ENCODE measurements around the gene HS3ST3A1.

Gene HS3ST3A1

GRCh38 chr17:13601776-13602551, at the start of gene HS3ST3A1:
Gene HS3ST3A1, minus strand, starts transcription at chr17:13601929. Its CDS starts 800 bp downstream, at chr17:13601129.
- DNase-seq = no peak

GRCh38 chr17:13650096-13650675, 48.5 kb upstream of the HS3ST3A1 start:
- no peak for DNase-seq

GRCh38 chr17:13647543-13648021, 45.9 kb upstream of the HS3ST3A1 start:
- DNase-seq = peak in 9 of 56 donors; percentile 1 to 5 (median 1)

- no peak for DNase-seq
Measured at GRCh38 chr17:13646969-13647542, 45.3 kb upstream of the HS3ST3A1 start.

- no peak for DNase-seq
Measured at GRCh38 chr17:13646411-13646810, 44.7 kb upstream of the HS3ST3A1 start.

GRCh38 chr17:13643180-13643579, 41.5 kb upstream of the HS3ST3A1 start:
- DNase-seq = no peak

- DNase-seq = no peak
Measured at GRCh38 chr17:13642188-13642587, 40.5 kb upstream of the HS3ST3A1 start.

GRCh38 chr17:13640551-13640950, 38.8 kb upstream of the HS3ST3A1 start:
- DNase-seq = no peak

GRCh38 chr17:13638855-13639458, 37.2 kb upstream of the HS3ST3A1 start:
- DNase-seq = no peak

- DNase-seq = no peak
Measured at GRCh38 chr17:13636951-13637350, 35.2 kb upstream of the HS3ST3A1 start.

GRCh38 chr17:13635951-13636350, 34.2 kb upstream of the HS3ST3A1 start:
- no peak for DNase-seq

- no peak for DNase-seq
Measured at GRCh38 chr17:13634021-13634420, 32.3 kb upstream of the HS3ST3A1 start.

- no peak for DNase-seq
Measured at GRCh38 chr17:13631529-13631928, 29.8 kb upstream of the HS3ST3A1 start.

GRCh38 chr17:13626703-13627102, 25.0 kb upstream of the HS3ST3A1 start:
- DNase-seq = no peak

- no peak for DNase-seq
Measured at GRCh38 chr17:13619462-13619861, 17.7 kb upstream of the HS3ST3A1 start.

- DNase-seq = no peak
Measured at GRCh38 chr17:13616031-13616430, 14.3 kb upstream of the HS3ST3A1 start.

GRCh38 chr17:13609941-13610340, 8.2 kb upstream of the HS3ST3A1 start:
- no peak for DNase-seq

- no peak for DNase-seq
Measured at GRCh38 chr17:13601322-13601775, 380 bp downstream of the HS3ST3A1 start.

- no peak for DNase-seq
Measured at GRCh38 chr17:13600475-13601321, 1.0 kb downstream of the HS3ST3A1 start.

- DNase-seq = no peak
Measured at GRCh38 chr17:13599864-13600263, 1.9 kb downstream of the HS3ST3A1 start.

GRCh38 chr17:13599168-13599577, 2.6 kb downstream of the HS3ST3A1 start:
- no peak for DNase-seq
